ENCODE measurements around the gene SMC2.

The SMC2 gene

DNA sequence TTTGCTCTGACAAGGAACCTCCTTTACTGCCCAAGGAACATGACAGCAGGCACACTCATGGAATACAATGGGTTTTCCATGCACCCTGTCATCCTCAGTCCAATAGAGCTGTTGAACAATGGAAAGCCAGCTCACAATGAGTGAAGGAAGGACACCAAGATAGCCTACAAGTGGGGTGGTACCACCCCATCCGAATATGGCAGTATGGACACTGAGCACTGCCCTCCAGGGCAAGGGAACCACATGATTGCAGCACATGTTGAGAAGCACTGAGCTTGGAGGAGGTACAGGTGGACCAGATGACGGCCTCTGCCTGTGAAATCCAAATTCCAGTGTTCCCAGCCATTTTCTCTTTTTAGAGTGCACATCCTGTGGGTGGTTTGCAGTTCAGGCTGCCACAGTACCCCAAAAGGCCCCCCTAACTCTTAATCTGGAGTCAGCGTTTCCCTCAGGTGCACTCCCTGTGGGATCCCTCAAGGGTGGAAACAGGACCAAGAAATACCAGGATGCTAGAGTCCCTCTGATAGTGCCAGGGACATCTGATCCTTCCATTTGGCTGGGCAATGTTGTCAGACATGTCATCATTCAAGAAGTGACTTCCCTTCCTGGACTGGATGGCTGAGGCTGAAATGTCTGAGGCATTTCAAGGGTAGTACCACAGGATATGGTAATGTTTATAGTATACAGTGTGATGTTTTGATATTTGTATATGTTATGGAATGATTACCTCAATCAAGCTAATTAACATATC, 48.9 kb downstream of the SMC2 start:
- Histone ChIP-seq H3K4me3 (ENCODE audit: low read depth, low read length) (no peak overlapping the region), H3K27me3 (ENCODE audit: insufficient read depth, low read depth, severe bottlenecking) (no peaks in the 10 kb centered on the region), H3K27ac (no peak overlapping the region), H3K36me3 (peaks cover 39% of the 10 kb centered on the region), H3K9me3 (ENCODE audit: severe bottlenecking) (no peaks in the 10 kb centered on the region)
- DNase-seq = no peak
- no peak for TF ChIP-seq CTCF (IDR thresholded peaks at IDR 0.05; ENCODE audit: low read depth, low read length)

- H3K27ac ChIP-seq = no peak overlapping the region
- no peaks in the 10 kb centered on the region for H3K27me3 ChIP-seq (ENCODE audit: insufficient read depth, low read depth, severe bottlenecking)
- TF ChIP-seq CTCF (IDR thresholded peaks at IDR 0.05; ENCODE audit: low read depth, low read length) = no peak
- DNase-seq = no peak
- H3K9me3 ChIP-seq (ENCODE audit: severe bottlenecking) = no peaks in the 10 kb centered on the region
- H3K4me3 ChIP-seq (ENCODE audit: low read depth, low read length) = no peak overlapping the region
- H3K36me3 ChIP-seq = peaks cover 34% of the 10 kb centered on the region
These were observed 49.4 kb downstream of the SMC2 start for GRCh38 chr9:104143550-104143910.

DNA sequence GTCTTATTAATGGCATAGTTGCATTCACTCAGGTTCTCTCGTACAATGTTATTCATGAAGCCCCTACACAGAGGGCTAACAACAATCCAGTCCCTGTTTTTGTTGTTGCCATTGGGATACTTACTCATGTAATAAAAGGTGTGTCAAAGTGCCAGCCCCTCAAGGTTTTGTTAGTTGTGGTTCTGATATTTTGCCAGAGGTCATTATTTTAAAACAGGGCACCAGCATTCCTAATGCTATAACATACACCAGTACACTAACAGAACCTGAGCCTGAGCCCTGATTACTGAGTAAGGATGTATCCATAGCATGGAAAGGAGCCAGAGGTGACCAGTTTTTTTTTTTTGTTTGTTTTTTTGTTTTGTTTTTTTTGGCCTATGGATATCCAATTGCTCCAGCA, 50.2 kb downstream of the SMC2 start:
- H3K9me3 ChIP-seq (ENCODE audit: severe bottlenecking) = no peaks in the 10 kb centered on the region
- peaks cover 32% of the 10 kb centered on the region for H3K36me3 ChIP-seq
- TF ChIP-seq CTCF (IDR thresholded peaks at IDR 0.05; ENCODE audit: low read depth, low read length) = no peak
- no peak for DNase-seq
- H3K4me3 ChIP-seq (ENCODE audit: low read depth, low read length) = no peak overlapping the region
- no peaks in the 10 kb centered on the region for H3K27me3 ChIP-seq (ENCODE audit: insufficient read depth, low read depth, severe bottlenecking)
- H3K27ac ChIP-seq = no peak overlapping the region

DNA sequence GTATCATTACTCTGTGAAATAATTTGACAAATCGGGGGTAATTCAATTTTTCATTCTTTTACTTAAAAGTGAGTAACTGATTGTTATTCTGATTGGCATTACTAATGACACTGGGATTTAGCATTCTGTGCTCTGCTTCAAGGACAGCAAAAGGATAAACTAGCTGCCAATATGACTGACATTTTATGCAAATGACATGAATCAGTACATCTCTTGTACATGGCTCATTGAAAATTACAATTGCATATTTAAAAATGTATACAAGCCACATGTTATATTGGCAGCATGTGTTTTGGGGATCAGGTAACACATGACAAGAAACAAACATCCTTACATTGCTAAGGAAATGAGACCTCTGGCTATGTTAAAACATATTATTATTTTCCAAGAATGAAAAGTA, 79.0 kb downstream of the SMC2 start:
- no peak for DNase-seq
- TF ChIP-seq CTCF (IDR thresholded peaks at IDR 0.05; ENCODE audit: low read depth, low read length) = no peak
- Histone ChIP-seq H3K4me3 (ENCODE audit: low read depth, low read length) (no peak overlapping the region), H3K36me3 (no peaks in the 10 kb centered on the region), H3K27me3 (ENCODE audit: insufficient read depth, low read depth, severe bottlenecking) (no peaks in the 10 kb centered on the region), H3K27ac (no peak overlapping the region), H3K9me3 (ENCODE audit: severe bottlenecking) (no peaks in the 10 kb centered on the region)

DNA sequence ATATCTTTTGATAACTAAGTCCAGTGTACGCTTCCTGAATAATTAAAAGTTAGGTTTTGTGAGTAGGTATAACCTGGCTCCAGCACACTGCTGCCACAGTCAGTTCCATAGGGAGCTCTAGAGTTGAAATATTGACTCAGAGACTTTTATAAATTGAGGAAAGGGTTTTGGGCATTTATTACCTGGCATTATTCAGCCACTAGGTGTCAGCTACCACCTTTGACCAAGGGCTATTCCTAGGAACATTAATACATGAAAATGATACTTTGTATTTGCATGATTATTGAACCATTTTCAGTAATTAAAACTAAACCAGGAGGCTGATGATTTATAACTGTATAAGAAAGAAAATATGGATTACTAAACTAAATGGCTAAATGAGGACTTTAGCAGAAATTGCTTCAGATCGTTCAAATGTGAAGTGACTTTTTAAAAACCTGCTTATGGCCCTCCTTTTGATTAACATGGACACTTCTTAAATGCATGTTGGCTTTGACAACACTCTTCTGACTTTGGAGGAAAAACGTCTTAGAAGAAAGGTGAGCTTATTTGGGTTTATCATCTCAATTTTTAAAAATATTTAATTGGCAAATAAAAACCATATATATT, 83.0 kb downstream of the SMC2 start:
- H3K36me3 ChIP-seq = no peaks in the 10 kb centered on the region
- TF ChIP-seq CTCF (IDR thresholded peaks at IDR 0.05; ENCODE audit: low read depth, low read length) = peak; percentile 54
- H3K4me3 ChIP-seq (ENCODE audit: low read depth, low read length) = no peak overlapping the region
- H3K27me3 ChIP-seq (ENCODE audit: insufficient read depth, low read depth, severe bottlenecking) = no peaks in the 10 kb centered on the region
- no peak overlapping the region for H3K27ac ChIP-seq
- H3K9me3 ChIP-seq (ENCODE audit: severe bottlenecking) = no peaks in the 10 kb centered on the region
- peak; percentile 16 for DNase-seq

All from WERI-Rb-1 (cell line).